H1 (cell line): ENCODE results near the gene CPA2.

ENCODE experiments used
- ASH2L ChIP-seq: fragments of 200-600, 300-600 bp; sonication (generic); IDR thresholded peaks from one replicate; pipeline ENCODE4 v1.7.1; 2017; ENCODE audit warnings: low read length
- EGR1 ChIP-seq: IDR thresholded peaks from 2 replicates; pipeline ENCODE4 v1.6.1; 2011; ENCODE audit warnings: low read depth, low read length, borderline replicate concordance
- RAD21 ChIP-seq, 2 experiments: IDR thresholded peaks in 1 of 2; conservative IDR thresholded peaks in 1 of 2; 2 replicates each; pipeline ENCODE4 v1.6.1; 2011; ENCODE audit warnings: low read depth in 2 of 2, low read length in 2 of 2, improper control_type of control experiment in 1 of 2, inconsistent platforms in 1 of 2, mild to moderate bottlenecking in 1 of 2, moderate library complexity in 1 of 2

DNA sequence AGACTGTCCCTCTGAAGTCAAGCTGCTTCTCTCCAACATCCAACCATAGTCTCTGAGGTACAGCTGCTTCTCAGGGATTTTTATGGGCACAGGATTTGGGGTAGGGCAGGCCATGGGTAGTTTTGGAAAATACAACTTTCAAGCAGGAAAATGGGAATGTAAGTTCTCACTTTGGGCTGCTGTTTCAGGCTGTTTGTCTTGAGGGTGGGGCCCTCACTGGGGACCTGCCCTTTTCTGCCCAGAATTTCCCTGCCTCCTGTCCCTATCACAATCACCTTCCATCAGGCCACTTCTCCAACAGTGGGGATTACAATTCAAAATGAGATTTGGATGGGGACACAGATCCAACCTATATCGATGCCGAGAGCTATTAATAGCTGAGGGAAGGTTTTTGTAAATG lies 34.5 kb upstream of the CPA2 start:
- no peak for TF ChIP-seq RAD21 (IDR thresholded peaks at IDR 0.05 in 1 of 2, conservative IDR thresholded peaks at IDR 0.05 in 1 of 2; ENCODE audit: low read depth in 2 of 2, low read length in 2 of 2)
- no peak for TF ChIP-seq ASH2L
- no peak for TF ChIP-seq EGR1
